Epithelial cell of esophagus (primary cell): ENCODE results near the gene KLHL3.

Experiments used
- DNase-seq: peaks from one replicate; pipeline ENCODE4 v3.0.0; 2010; ENCODE audit warnings: low read depth
- H3K4me3 ChIP-seq: 2 replicates; pipeline ENCODE4 v1.5.1; 2011; ENCODE audit warnings: mild to moderate bottlenecking, low read length, control low read depth
- CTCF ChIP-seq: IDR thresholded peaks from 2 replicates; pipeline ENCODE4 v1.5.1; 2011; ENCODE audit warnings: low read depth, mild to moderate bottlenecking, low read length, control low read depth, inconsistent platforms; ENCODE audit not compliant: insufficient read depth; ENCODE audit errors: missing control alignments

KLHL3 gene

GRCh38 chr5:137712139-137712667 is 23.7 kb downstream of the KLHL3 start:
- H3K4me3 ChIP-seq: no peak overlapping the region
- TF ChIP-seq CTCF: no peak
- DNase-seq: no peak

- no peak overlapping the region for H3K4me3 ChIP-seq
- no peak for DNase-seq
- TF ChIP-seq CTCF: no peak
Observed at GRCh38 chr5:137710086-137710485, 25.8 kb downstream of the KLHL3 start.

- no peak for DNase-seq
- H3K4me3 ChIP-seq: no peak overlapping the region
- TF ChIP-seq CTCF: no peak
Observed at GRCh38 chr5:137708796-137709559, 26.9 kb downstream of the KLHL3 start.

GRCh38 chr5:137708062-137708461 is 27.8 kb downstream of the KLHL3 start:
- DNase-seq: no peak

GRCh38 chr5:137706841-137707240 is 29.0 kb downstream of the KLHL3 start:
- no peak for TF ChIP-seq CTCF
- no peak overlapping the region for H3K4me3 ChIP-seq
- DNase-seq: no peak

More at GRCh38 chr5:137708062-137708461, 27.8 kb downstream of the KLHL3 start:
- no peak overlapping the region for H3K4me3 ChIP-seq
- no peak for TF ChIP-seq CTCF

GRCh38 chr5:137705106-137705505 is 30.8 kb downstream of the KLHL3 start:
- H3K4me3 ChIP-seq: no peak overlapping the region
- no peak for TF ChIP-seq CTCF
- DNase-seq: peak; percentile 3

- DNase-seq: no peak
- no peak overlapping the region for H3K4me3 ChIP-seq
- no peak for TF ChIP-seq CTCF
Observed at GRCh38 chr5:137703565-137703964, 32.3 kb downstream of the KLHL3 start.
